NCI-H2029 treated with DMSO at 0.1 percent for 48 hours (cell line): Measurements from ENCODE around the gene NELL1.

Source experiments
- DNase-seq: peaks from one replicate; lab custom pipeline; 2025; lab: John Stamatoyannopoulos, UW

The NELL1 gene

GRCh38 chr11:20873054-20873453 lies 203.7 kb downstream of the NELL1 start:
- DNase-seq: peak; percentile 89

- DNase-seq: no peak
These were observed 205.0 kb downstream of the NELL1 start for GRCh38 chr11:20874358-20874757.

DNA sequence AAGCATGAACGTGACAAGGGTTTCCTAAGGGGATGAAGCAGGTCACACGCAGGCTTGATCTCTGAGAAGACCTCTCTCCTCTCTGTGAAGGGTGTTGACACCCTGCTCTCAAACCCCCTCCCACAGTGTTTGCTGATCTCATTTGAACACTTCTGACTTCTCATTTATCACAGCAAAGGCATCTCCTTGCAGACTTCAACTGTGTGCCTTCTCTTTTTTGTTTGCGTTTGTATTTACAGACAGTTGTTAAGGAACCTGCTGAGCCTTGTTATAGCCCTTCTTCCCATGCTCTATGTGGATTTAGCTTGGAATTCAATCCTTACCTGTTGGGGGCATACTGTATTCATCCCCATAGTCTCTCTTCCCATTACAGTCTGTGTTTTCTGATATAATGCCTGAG lies 206.5 kb downstream of the NELL1 start:
- peak; percentile 35 for DNase-seq

DNA sequence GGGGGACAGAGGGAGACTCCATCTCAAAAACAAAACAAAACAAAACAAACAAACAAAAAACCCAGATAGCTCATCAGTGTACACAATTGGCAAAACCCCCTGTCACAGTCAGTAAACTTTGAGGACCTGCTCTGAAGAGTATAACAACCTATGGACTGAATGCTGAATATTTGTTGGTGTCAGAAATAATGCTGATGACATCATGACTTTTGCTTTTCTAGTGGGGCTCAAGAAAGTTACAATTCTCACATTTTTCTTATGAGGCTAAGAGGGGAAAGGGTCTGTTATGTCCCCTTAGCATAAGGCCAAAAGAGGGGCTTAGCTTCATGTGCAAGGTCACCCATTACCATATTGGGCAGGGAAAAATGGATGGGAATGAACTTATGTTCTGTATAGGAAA lies 207.4 kb downstream of the NELL1 start:
- no peak for DNase-seq

DNA sequence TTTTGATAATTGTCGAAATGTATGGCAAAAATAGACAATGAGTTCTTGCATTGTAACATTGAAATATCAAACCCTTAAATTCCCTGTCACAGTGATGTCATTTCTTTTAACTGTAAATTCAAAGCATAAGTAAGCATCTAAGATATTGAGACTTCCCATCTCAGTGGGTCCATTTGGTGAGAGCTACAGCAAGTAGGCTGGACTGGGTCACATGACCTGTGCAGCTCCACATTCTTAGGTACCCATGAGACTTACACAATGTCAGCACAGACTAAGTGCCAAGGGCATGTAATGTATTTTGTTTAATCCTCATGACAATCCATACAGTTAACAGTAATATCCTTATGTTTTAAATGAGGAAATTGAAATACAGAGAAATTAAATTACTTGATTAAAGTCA lies 210.7 kb downstream of the NELL1 start:
- no peak for DNase-seq

DNA sequence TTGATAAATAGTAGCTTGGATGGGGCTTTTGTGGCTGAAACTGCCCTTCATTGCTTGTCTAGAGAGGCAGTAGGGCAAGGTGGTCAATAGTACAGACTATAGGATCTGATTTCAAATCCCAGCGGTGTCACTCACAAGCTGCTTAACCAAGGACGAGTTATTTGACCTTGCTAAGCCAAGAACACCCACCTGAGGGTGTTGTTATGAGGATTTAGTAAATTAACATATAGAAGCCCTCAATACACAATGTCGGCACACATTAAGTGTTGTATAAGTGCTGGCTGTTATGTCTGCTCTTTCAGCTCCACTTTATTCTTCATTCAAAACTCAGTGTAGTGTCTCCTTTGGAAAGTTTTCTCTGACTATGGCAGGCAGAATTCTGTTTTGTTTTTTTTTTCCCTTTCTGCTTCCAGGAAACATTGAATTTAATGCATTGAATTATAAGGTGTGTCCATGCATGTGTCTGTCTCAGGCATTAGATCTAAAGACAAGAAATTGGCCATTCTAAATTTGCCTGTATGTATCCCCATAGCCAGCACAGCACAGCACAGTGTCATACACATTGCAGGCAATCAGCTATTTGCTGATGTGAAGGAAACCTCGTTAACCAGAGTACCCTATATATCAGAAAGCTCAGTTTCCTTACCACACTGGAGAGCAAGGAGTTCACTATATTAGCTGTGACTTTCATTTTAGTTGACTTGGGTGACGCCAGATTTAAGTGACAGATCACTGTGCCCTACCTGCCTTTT lies 212.1 kb downstream of the NELL1 start:
- DNase-seq: no peak

DNA sequence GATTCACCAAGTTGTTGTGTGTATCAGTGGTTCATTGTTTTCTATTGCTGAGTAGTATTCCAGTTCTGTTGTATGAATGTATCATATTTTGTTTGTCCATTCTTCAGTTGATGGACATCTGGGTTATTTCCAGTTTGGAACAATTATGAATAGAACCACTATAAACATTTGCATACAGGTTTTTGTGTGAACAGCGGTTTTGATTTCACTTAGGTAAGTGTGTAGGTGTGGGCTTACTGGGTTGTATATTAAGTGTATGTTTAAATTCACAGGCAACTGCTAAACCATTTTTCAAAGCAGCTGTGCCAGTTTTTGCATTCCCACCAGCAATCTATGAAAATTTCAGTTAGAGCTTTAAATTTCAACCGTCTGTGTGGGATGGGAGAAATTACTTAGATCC lies 217.8 kb downstream of the NELL1 start:
- DNase-seq: peak; percentile 56

DNA sequence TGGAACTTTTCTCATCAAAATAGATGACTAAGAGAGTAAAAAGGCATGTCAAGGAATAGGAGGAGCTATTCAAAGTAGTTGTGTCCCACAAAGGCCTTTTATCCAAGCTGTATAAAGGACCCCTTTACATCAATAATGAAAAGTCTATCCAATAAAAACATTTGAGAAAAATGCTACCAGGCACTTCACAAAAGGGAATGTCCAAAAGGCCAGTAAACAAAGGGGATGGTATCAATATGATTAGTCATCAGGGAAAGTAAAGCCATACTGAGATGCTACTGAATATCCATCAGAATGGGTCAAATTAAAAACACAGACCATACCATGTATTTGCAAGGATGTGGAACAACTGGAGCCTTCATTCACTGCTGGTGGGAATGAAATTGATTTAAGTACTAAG lies 224.9 kb downstream of the NELL1 start:
- no peak for DNase-seq

- DNase-seq: no peak
These were observed 240.8 kb downstream of the NELL1 start for GRCh38 chr11:20909995-20910726.

- no peak for DNase-seq
These were observed 241.3 kb downstream of the NELL1 start for GRCh38 chr11:20910733-20911132.

DNA sequence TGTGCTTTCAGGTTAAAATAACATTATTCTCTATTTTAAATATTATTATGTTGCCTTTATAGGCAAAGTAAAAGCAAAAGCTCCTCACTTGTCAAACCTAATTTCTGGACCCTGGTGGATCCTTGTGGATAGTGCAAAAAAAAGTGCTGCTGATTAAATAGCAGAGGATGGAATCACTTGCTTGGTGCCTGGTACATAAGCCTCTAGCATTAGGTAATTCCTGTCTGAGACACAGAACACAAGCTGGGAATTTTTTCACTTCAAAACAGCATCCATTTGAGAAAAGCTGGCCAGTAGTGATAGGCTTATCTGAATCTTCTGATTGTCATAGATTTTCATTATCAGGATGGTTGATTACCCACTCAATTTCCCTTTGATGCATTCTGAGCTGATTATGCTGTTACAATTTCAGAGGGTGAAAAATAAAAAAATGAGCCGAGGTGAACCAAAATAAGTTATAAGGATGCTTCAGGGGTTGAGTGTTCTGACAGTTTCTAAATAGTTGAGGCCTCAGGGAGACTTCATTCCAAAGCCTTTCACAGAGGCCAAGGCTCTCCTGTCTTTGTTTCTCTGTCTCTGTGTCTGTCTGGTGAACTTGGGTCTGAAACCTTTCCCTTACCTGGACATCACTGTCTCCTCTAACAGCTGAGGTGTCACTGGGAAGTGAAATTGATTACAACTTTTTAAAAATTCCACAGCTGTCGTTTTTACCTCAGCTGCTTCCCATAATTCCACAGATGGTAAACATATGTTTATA lies 242.9 kb downstream of the NELL1 start:
- no peak for DNase-seq

- no peak for DNase-seq
These were observed 243.6 kb downstream of the NELL1 start for GRCh38 chr11:20912922-20913512.

DNA sequence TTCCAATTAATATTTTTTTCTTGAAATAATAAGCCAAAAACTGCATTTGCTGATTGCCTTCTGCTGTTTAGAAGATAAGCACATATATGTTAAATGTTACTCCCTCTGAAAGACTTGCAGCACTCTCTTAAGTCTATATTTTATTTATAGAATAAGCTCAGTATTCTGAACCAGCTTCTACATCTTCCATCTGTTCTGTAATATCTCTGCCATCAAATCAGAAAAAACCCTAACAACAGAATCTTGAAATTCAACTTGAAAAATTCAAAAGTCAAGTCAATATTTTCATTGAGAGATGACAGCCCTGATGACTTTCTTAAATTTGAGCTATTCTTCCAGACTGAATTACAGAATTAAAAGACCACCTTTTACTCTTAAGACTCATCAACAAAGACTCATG lies 247.9 kb downstream of the NELL1 start:
- no peak for DNase-seq

DNA sequence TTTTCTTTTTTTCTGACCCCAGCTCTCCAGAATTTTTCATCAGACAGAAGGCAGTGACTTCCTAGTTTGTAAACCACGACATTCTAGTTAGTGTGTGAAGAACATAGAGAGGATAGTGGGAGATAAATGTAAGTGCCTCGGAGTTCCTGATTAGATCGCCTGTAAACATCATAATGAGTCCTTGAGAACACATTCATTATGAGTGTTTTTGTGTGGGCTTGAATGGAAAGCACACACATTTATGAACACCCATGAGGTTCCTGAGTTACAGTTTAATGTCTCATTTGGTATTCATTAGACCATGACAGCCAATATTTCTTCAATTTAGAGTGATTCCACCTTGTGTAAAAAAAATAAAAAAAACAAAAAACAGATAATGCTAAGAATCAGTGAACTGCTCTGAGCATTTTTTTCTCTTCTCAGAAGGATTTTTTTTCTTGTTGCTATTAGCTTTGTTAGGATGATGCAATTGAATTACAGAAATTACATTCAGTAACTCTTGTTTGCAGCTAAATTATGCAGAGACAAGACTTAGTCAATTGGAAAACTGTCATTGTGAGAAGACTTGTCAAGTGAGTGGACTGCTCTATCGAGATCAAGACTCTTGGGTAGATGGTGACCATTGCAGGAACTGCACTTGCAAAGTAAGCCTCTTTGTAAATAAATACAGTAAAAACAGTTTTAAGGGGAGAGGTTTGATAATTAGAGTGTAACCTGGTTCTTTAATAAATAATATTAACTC lies 257.6 kb downstream of the NELL1 start:
- DNase-seq: peak; percentile 86

DNA sequence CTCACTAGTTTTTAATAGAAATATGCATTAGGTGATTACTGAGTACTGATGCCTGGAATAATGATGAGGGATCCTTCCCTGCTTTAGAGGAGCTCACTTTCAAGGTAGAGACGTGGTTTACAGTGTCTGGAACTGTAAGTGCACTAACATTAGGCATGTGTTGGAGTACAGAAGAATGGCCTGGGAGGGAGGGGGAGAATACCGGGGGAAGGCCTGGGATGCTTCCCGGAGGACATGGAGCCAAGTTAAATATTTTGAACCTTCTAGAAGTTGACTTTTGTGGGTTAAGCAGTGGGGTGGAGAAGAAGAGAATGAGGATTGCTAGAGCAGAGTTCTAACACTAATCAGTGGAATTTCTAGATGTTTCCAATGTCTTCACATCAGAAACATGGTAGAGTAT lies 261.6 kb downstream of the NELL1 start:
- no peak for DNase-seq

DNA sequence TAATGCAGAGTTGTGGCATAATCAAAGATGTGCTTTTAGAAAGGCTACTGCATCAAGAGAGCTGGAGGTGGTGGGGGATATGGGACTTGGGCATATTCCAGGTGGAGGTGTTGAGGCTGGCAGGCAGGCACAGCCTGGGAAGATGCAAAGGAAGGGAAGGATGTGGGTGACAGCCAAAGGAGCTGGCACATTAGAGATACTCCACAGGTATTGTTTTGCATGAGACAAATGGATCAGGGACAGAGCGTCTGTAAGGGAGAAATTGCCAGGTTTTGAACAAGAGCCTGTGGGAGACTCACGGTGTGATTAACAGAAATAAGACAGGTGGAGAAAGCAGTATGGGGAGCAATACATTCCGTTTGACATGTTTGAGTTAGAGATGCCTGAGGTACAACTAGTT lies 263.7 kb downstream of the NELL1 start:
- peak; percentile 22 for DNase-seq

DNA sequence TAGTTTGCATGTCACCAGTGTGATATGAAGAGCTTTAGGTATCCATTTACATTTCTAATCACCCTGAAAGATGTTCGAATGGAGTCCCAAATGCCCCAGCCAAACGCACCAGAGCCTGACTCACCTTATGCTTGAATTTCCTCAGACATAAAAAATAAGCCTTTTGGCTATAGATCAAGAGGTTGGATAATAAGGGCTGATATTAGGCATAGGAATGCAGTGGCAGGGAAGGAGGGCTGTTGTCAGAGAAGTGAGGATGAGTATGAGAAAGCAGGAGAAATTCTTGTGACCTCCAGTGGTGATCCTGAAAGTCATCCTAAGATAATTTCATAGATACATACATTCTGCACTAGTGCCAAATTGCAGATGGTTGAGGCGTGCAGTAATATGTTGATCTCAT lies 264.6 kb downstream of the NELL1 start:
- no peak for DNase-seq

DNA sequence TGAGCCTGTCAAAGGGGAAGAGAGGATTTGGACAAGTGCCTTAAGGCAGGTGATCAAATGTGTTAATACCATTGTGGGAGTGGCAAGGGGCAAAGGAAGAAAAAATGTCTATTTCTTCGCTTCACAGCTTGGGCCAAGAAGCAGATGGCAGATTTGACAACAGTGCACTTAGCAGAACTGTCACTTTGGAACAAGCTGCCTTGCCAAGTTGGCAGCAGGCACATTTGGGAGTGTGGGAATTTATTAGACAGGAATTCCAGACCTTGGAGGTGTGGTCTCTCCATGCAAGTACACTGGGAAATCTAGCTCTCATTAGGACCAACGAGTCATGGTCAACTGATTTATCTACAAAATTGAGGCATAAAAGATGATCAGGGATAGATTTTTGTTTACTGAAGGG lies 265.1 kb downstream of the NELL1 start:
- DNase-seq: no peak

DNA sequence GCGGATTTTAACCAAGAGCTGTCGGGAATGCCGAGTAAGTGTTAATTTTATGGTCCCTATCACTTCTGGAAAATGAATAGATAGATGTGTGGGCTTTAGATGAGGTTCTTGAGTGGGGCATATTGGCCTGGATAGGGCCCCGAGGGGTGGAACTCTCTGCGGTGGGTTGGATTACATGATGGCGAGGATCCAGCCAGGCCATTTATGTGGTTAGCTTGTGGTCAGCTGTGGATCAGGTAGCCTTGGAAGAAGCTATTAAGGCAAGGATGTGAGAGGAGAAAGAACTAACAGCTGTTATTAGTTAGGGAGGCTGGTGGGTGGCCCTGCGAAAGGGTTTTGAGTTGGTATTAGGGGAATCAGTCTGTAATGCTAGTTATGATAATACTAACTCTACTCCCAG lies 268.4 kb downstream of the NELL1 start:
- no peak for DNase-seq

- DNase-seq: no peak
These were observed 280.2 kb downstream of the NELL1 start for GRCh38 chr11:20949585-20949984.

GRCh38 chr11:20962581-20962980 lies 293.2 kb downstream of the NELL1 start:
- DNase-seq: no peak

DNA sequence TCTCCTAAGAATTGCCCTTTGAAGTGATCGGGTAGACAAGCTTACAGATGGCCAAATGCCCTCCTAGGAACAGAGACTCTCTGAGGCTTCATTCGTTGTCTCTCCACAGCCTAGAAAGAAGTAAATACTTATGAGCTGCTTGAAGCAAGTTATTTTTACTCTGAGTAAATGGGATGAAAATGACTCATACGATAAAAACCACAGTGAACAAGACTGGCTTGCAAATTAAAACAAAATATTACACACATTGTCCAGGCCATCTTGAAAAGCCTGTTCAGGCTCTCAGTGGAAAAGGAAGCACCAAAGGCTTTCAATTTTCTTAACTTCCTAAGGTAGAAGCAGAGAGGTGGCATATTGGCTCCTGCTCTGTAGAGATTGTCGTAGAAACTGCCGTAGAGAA lies 294.2 kb downstream of the NELL1 start:
- DNase-seq: no peak
